Fibroblast of peridontal ligament (primary cell): ENCODE measurements around the gene LY6G6C.

Source experiments
- DNase-seq: peaks from one replicate; pipeline ENCODE4 v3.0.0-alpha.2; 2010; ENCODE audit errors: extremely low read depth

The LY6G6C gene

DNA sequence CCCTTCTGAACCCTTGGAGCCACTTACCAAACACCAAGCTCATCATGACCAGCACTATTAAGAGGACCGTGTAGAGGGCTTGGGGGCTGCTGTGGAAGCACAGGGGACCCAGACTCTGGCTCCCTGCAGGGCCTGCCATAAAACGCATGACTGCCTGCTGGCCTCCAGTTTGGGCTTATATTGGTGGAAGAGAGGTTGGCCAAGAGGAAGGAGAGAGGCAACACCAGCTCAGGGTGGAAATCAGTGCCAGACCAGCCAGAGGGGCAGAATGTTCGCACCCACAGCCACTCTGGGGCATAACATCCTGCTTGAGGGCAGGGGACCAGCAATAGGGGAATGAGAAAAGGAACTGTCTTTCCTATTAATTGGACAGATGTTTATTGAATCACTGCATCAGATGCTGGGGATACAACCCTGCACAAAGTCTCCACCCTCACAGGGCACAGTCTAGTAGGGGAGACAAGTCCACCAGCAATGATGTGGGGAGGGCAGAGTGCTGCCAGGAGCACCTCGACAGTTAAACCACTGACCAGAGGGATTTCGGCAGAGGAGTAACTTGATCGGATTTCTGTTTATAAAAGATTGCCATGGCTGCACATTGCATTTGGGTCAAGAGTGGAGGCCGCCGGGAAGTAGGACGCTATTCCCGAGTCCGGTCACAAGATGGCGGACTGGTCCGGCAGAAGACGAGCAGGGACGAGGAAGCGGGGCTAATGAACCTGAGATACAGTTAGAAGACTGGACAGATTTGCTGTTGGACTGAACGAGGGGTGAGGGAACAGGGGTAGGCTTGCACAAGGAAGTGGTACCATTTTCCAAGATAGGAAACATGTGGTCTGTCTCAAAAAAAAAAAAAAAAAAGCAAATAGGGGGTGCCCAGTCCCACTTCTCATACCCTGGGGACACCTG lies 41.1 kb downstream of the LY6G6C start, which contains the start of gene LY6G5C:
Gene LY6G5C, minus strand, starts transcription at position 842 of the 909 bp plus-strand sequence. Its CDS starts 694 bp downstream, at position 148.
- peak; percentile 96 for DNase-seq

DNA sequence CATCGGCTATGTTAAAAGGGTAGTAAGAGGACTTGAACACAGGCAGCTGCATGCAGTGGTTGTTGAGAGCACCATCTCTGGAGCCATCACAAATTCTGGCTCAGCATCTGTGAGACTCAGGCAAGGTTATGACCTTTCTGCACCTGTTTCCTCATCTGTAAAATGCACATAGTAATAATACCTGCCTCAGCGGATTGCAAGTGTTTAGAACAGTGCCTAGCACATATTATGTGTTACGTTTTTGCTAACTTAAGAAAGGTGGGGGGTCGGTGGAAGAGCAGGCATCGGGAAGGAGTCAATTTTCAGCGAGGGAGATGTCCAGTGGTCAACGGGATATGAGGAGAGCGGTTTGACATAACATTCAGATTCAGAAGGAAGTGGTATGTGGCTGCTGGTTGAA lies 43.6 kb downstream of the LY6G6C start:
- DNase-seq = no peak

DNA sequence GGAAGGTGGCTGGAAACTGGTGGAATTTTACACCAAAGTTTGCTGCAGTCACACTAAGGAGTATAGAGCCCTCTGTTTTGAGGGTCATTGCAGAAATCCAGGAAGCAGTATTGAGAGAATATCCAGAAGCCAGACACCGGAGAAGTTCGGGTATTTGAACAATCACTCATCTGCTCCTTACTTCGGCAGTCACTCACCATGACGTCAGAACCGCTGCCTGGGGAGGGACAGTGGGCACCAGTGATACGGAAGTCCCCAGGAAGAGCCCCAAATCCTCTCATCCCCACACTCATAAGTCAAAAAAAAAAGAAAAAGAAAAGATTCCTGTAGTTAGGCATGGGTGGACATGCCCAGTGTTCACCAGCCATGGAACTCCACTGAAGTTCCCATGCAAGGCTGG lies 44.6 kb downstream of the LY6G6C start:
- no peak for DNase-seq

DNA sequence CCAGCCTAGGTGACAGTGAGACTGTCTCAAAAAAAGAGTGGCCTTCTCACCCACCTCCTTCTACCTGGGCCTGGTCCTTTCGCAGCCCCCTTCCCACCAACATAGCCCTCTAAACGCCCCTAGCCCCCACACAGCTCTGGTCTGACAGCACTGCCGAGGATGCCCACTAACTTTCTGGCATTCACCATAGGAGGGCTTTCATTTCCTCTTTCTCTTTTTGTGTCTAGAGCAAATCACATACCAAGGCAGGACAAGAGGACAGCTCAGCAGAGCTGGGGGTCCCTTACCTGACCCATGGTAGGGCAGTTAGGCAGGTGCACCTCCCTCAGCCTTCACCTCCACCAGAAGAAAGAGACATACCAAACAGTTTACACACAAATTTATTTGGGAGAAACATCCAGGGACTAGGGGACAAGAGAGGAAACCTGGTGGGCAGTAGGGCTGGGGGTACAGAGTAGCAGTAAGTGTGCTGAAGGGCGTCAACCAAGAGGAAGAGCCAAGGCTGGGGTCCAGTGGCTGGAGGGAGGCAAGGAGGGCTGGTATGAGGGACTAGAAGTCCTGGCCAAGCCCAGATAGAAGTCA lies 45.1 kb downstream of the LY6G6C start:
- DNase-seq = no peak

DNA sequence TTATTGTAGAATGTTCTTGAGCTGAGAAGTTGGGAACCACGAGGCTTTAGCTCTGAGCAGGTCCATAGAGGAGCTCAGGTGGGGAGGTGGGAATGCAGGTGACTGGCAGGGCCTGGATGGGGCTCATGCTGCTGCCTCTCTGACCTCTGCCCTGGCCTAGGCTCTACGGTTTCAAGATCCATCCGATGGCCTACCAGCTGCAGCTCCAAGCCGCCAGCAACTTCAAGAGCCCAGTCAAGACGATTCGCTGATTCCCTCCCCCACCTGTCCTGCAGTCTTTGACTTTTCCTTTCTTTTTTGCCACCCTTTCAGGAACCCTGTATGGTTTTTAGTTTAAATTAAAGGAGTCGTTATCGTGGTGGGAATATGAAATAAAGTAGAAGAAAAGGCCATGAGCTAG lies 51.9 kb downstream of the LY6G6C start, which contains the start of gene LY6G5B:
Gene LY6G5B, plus strand, starts transcription at position 301 of the 400 bp plus-strand sequence. CDS start 975 bp downstream, outside the sequence.
- DNase-seq = no peak
